ENCODE measurements around the gene CSTF2T.

CSTF2T gene

GRCh38 chr10:51696251-51696650 lies 3.1 kb downstream of the CSTF2T start:
- no peak for TF ChIP-seq CTCF (IDR thresholded peaks at IDR 0.05)

GRCh38 chr10:51694086-51694768 lies 5.2 kb downstream of the CSTF2T start:
- TF ChIP-seq CTCF (IDR thresholded peaks at IDR 0.05), result no peak

GRCh38 chr10:51691135-51691534 lies 8.3 kb downstream of the CSTF2T start:
- TF ChIP-seq CTCF (IDR thresholded peaks at IDR 0.05), result no peak

- TF ChIP-seq CTCF (IDR thresholded peaks at IDR 0.05), result no peak
Measured at GRCh38 chr10:51689536-51689935, 9.9 kb downstream of the CSTF2T start.

GRCh38 chr10:51687296-51687695 lies 12.1 kb downstream of the CSTF2T start:
- no peak for TF ChIP-seq CTCF (IDR thresholded peaks at IDR 0.05)

GRCh38 chr10:51685768-51686167 lies 13.6 kb downstream of the CSTF2T start:
- no peak for TF ChIP-seq CTCF (IDR thresholded peaks at IDR 0.05)

- no peak for TF ChIP-seq CTCF (IDR thresholded peaks at IDR 0.05)
Measured at GRCh38 chr10:51683031-51683691, 16.2 kb downstream of the CSTF2T start.

All from LNCAP (cell line).